Activated CD8-positive, alpha-beta T cell treated with anti-CD3 and anti-CD28 coated beads, Interleukin-2, amount 10 ng/mL, durations not matched to agents 7 days and 5 days (primary cell): ENCODE data around the gene MYH11. TPM values are rescaled to one million over a fixed set of nuclear protein-coding genes. Genes with fewer than 3 reads are reported as not detected.

Experiments used
- ATAC-seq: fragments of 150-1000 bp; cut with Tn5 transposase; one replicate; pipeline ENCODE4 v1.10.0; 2021; ENCODE audit warnings: moderate library complexity
- CTCF ChIA-PET: fragments of 350-600 bp; sonication (Branson Sonifier 250); formaldehyde crosslinking; loops from one replicate; lab custom pipeline; 2021; ENCODE audit warnings: antibody characterized with exemption; lab: Charles Lee
- POLR2A ChIA-PET: fragments of 350-600 bp; sonication (Branson Sonifier 250); formaldehyde crosslinking; loops from one replicate; lab custom pipeline; 2021; ENCODE audit warnings: antibody characterized with exemption; lab: Charles Lee
- DNase-seq: peaks from one replicate; pipeline ENCODE4 v3.0.0-alpha.2; 2020
- H3K27ac Mint-ChIP-seq: one replicate; pipeline ENCODE4 v1.8.0; 2021; ENCODE audit warnings: mild to moderate bottlenecking, mixed read lengths
- H3K27me3 Mint-ChIP-seq: one replicate; pipeline ENCODE4 v1.8.0; 2021; ENCODE audit warnings: low read depth, mixed read lengths
- H3K36me3 Mint-ChIP-seq: one replicate; pipeline ENCODE4 v1.8.0; 2021; ENCODE audit warnings: low read depth, mixed read lengths
- H3K4me1 Mint-ChIP-seq: one replicate; pipeline ENCODE4 v1.8.0; 2021; ENCODE audit warnings: low read depth, mixed read lengths
- H3K4me3 Mint-ChIP-seq: one replicate; pipeline ENCODE4 v1.8.0; 2021; ENCODE audit warnings: mild to moderate bottlenecking, mixed read lengths
- H3K9me3 Mint-ChIP-seq: one replicate; pipeline ENCODE4 v1.8.0; 2022; ENCODE audit warnings: mixed read lengths; ENCODE audit not compliant: insufficient read depth
- total RNA-seq, 2 experiments: library from RNA; stranded (reverse); gene quantifications; one replicate each; pipeline ENCODE4 v1.2.3, GENCODE V29; 2021

MYH11 gene
- total RNA-seq, 2 experiments from 2014 or later: not detected

DNA sequence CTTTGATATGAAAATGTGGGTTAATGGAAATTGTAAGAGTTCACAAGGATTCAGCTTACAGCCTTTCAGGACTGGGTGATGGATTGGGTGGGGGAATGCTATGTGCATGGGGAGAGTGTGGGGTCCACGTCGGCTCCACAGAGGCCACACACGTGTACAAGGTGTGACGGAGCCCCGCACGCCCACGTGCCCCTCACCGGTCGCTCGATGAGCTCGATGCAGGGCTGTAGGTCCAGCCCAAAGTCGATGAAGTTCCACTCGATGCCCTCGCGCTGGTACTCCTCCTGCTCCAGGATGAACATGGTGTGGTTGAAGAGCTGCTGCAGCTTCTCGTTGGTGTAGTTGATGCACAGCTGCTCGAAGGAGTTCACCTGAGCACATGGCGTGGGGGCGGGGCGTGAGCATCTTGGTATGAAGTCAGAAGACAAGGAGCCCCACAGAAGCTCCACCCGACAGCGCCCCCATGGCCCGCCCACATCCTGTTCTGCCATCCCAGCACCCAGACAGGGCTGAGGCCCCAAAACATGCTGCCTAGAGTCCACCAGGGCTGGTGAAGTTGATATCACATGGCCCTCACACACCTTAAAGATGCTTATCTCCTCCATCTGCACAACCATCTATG, 99.1 kb downstream of the MYH11 start:
- Mint-ChIP-seq H3K27ac (no peak overlapping the region), H3K9me3 (no peaks in the 10 kb centered on the region), H3K4me3 (no peak overlapping the region), H3K27me3 (peaks cover 7% of the 10 kb centered on the region), H3K4me1 (peaks cover 9% of the 10 kb centered on the region), H3K36me3 (no peaks in the 10 kb centered on the region)
- ATAC-seq (no peak), DNase-seq (peak; percentile 56)
- ChIA-PET CTCF (interaction anchor here (0.8 kb wide), 1 partner anchor 19 kb away, joined by 3 read pairs; no protein-coding TSS in a partner anchor), POLR2A (no interaction called here)

DNA sequence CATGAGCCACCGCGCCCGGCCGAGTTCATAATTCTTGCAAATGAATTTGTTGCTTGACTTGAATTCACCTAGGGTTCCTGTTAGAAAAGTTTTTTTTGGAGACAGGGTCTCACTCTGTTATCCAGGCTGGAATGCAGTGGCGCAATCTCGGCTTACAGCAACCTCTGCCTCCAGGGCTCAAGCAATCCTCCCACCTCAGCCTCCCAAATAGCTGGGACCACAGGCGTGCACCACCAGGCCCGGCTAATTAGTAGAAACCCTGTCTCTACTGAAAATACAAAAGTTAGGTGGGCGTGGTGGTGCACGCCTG, 99.8 kb downstream of the MYH11 start:
- Mint-ChIP-seq H3K27me3 (peaks cover 3% of the 10 kb centered on the region), H3K27ac (no peak overlapping the region), H3K4me3 (no peak overlapping the region), H3K4me1 (peaks cover 9% of the 10 kb centered on the region), H3K36me3 (no peaks in the 10 kb centered on the region), H3K9me3 (no peaks in the 10 kb centered on the region)
- ChIA-PET CTCF (interaction anchor here (0.8 to 1.5 kb wide), 2 partner anchors 10 to 19 kb away, joined by 3 to 6 read pairs; no protein-coding TSS in a partner anchor), POLR2A (no interaction called here)
- ATAC-seq: no peak
- no peak for DNase-seq

DNA sequence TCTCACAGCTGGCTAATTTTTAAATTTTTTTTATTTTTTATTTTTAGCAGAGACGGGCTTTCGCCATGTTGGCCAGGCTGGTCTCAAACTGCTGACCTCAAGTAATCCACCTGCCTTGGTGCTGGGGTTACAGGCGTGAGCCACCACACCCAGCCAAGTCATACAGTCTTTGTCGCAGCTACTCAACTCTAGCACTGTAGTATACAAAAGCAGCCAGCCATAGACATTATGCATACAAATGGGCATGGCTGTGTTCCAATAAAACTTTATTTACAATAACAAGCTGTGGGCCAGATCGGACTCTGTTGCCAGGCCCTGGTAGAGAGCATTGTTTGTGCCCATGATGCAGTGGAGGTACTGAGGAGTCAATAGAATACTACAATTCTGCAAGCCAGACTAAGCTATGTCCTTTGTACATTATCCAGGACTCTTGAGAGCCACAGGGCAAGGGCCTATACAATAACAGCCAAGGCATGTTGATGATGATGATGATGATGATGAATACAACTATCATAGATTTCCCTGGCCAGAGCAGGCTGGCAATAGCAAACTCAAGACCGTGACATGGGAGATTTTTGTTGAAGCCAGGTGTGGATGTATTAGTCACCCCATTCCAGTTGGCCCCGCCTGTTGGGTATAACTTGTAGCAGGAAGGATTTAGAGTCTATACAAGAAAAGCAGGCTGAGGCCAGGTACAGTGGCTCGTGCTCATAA, 101.8 kb downstream of the MYH11 start:
- POLR2A ChIA-PET: no interaction called here
- Mint-ChIP-seq H3K4me1 (peaks cover 9% of the 10 kb centered on the region), H3K27me3 (no peaks in the 10 kb centered on the region), H3K36me3 (no peaks in the 10 kb centered on the region), H3K4me3 (no peak overlapping the region), H3K9me3 (no peaks in the 10 kb centered on the region), H3K27ac (no peak overlapping the region)
- ATAC-seq: no peak
- no peak for DNase-seq
- CTCF ChIA-PET: interaction anchor here (0.9 to 1.6 kb wide), 4 partner anchors 9 to 41 kb away, joined by 3 to 5 read pairs (median 3); no protein-coding TSS in a partner anchor

DNA sequence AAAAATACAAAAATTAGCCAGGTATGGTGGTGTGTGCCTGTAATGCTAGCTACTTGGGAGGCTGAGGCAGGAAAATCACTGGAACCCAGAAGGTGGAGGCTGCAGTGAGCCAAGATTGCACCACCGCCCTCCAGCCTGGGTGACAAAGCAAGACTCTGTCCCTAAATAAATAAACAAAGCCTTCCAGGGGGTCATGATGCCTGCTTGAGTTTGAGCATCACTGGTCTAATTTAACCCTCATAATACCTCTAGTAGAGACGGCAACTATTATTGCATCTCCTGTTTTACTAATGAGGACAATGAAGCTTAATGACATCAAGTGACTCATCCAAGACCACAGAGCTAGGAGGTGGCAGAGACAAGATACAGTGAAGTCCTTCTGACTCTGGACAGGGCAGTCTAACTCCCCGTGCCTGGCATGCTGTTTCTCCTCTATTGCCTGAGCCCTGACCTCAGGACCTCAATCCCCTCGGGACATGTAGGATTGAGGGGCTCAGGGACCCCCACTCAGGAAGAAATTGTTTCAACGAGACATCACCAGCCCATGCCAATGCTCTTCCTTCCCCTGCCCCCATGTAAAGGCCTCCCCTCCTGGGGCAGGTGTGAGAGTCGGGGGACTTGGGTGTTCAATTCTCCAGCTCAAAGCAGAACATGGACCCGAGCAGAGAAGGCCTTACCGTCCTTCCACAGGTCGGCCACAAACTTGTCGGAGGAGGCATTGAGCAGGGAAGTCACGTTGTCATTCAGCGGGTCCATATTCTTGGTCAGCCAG, 103.9 kb downstream of the MYH11 start:
- ChIA-PET CTCF (no interaction called here), POLR2A (interaction anchor here (0.6 kb wide), 1 partner anchor 54 kb away, joined by 3 read pairs; no protein-coding TSS in a partner anchor)
- Mint-ChIP-seq H3K4me1 (peaks cover 6% of the 10 kb centered on the region), H3K36me3 (no peaks in the 10 kb centered on the region), H3K27ac (no peak overlapping the region), H3K9me3 (no peaks in the 10 kb centered on the region), H3K27me3 (no peaks in the 10 kb centered on the region), H3K4me3 (no peak overlapping the region)
- ATAC-seq (no peak), DNase-seq (no peak)

DNA sequence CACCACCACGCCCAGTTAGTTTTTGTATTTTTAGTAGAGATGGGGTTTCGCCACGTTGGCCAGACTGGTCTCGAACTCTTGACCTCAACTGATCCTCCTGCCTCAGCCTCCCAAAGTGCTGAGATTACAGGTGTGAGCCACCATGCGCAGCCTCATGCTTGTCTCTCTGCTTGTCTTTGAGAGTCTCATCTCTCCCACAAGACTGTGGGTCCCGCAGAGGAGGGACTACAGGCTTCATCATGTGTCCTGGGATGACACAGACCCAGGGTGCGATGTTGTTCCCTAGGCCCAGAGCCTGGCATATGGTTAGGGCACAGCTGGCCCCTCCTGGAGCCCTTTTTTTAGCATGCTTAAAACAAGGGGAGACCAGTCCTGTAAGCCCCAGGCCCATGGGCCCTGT, 104.9 kb downstream of the MYH11 start:
- CTCF ChIA-PET: no interaction called here
- ATAC-seq: no peak
- H3K4me3 Mint-ChIP-seq: no peak overlapping the region
- no peaks in the 10 kb centered on the region for H3K27me3 Mint-ChIP-seq
- H3K4me1 Mint-ChIP-seq: no peaks in the 10 kb centered on the region
- H3K9me3 Mint-ChIP-seq: no peaks in the 10 kb centered on the region
- DNase-seq: no peak
- no peak overlapping the region for H3K27ac Mint-ChIP-seq
- POLR2A ChIA-PET: interaction anchor here (0.6 kb wide), 1 partner anchor 55 kb away, joined by 3 read pairs; no protein-coding TSS in a partner anchor
- peaks cover 3% of the 10 kb centered on the region for H3K36me3 Mint-ChIP-seq

DNA sequence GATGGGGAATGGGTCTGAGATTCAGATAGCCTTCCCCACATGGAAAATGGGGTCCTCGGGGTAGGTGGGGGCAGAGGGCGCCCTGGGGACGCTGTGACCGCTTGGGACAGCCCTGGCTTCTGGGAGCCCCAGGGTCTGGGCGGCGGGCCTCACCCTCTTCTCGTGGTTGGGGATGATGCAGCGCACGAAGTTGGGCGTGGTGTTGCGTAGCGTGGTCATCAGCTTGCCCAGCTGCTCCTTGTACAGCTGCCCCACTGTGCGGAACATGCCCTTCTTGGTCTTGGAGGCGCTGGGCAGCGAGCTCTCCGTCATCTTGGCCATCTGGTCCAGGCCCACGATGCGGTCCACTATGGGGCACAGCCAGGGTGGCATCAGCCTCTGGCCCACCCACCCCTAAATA, 106.8 kb downstream of the MYH11 start:
- Mint-ChIP-seq H3K4me1 (no peaks in the 10 kb centered on the region), H3K36me3 (peaks cover 3% of the 10 kb centered on the region), H3K9me3 (no peaks in the 10 kb centered on the region), H3K4me3 (no peak overlapping the region), H3K27ac (no peak overlapping the region), H3K27me3 (no peaks in the 10 kb centered on the region)
- no peak for DNase-seq
- POLR2A ChIA-PET: no interaction called here
- no peak for ATAC-seq
- CTCF ChIA-PET: no interaction called here

DNA sequence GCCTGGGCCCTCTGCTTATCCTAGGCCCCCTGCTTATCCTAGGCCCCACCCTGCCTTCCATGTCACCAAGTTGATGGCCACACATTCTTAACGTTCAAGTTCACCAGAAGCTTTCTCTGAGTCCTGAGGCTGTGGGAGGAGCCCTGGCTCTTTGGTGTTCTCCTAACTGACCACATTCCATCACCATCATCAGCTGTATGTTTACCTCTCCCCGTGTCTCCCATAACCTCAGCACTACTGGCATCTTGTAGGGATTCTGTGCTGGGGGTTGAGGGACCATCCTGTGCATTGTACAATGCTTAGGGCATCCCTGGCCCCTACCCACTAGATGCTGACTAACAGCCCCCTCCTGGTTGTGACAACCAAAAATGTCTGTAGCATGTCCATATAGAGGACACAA, 107.5 kb downstream of the MYH11 start:
- no peaks in the 10 kb centered on the region for H3K9me3 Mint-ChIP-seq
- no peak overlapping the region for H3K4me3 Mint-ChIP-seq
- DNase-seq (no peak), ATAC-seq (no peak)
- H3K27ac Mint-ChIP-seq: no peak overlapping the region
- peaks cover 3% of the 10 kb centered on the region for H3K36me3 Mint-ChIP-seq
- H3K4me1 Mint-ChIP-seq: no peaks in the 10 kb centered on the region
- POLR2A ChIA-PET: no interaction called here
- H3K27me3 Mint-ChIP-seq: no peaks in the 10 kb centered on the region
- CTCF ChIA-PET: no interaction called here

DNA sequence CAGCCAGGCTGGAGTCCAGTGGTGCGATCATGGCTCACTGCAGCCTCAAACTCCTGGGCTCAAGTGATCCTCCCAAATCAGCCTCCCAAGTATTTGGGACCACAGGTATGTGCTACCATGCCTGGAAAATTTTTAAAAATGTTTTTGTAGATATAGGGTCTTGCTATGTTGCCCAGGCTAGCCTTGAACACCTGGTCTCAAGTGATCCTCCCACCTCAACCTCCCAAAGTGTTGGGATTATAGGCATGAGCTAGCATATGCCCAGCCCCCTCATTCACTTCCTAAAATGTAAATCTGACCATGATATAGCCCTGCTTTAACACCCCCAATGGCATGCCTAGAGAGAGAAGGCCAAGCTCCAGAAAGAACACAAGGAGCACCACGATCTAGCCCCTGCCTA, 108.2 kb downstream of the MYH11 start:
- H3K27ac Mint-ChIP-seq: no peak overlapping the region
- no peaks in the 10 kb centered on the region for H3K27me3 Mint-ChIP-seq
- no peaks in the 10 kb centered on the region for H3K9me3 Mint-ChIP-seq
- DNase-seq (no peak), ATAC-seq (no peak)
- H3K4me3 Mint-ChIP-seq: no peak overlapping the region
- CTCF ChIA-PET: no interaction called here
- H3K36me3 Mint-ChIP-seq: peaks cover 3% of the 10 kb centered on the region
- no peaks in the 10 kb centered on the region for H3K4me1 Mint-ChIP-seq
- POLR2A ChIA-PET: no interaction called here

DNA sequence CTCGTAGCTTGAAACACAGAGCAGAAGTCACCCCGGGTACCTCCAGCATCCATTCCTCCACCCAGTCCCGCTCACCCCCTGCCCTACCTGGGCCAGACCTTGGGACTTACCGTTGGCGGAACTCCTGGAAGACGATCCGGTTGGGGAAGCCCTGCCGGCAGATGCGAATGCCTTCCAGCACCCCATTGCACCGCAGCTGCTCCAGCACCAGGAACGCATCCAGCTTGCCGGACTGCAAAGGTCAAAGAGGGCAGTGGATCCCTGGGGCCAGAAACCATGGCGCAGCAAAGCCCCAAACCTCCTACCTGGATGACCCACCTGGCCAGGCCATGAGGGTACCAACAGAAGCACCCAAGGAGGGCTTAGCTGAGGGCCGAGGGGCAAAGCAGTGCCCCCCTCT, 108.9 kb downstream of the MYH11 start:
- CTCF ChIA-PET: interaction anchor here (0.8 to 1.6 kb wide), 2 partner anchors 8 to 43 kb away, joined by 3 to 6 read pairs; no protein-coding TSS in a partner anchor
- Mint-ChIP-seq H3K9me3 (no peaks in the 10 kb centered on the region), H3K4me1 (no peaks in the 10 kb centered on the region), H3K36me3 (peaks cover 3% of the 10 kb centered on the region), H3K27ac (no peak overlapping the region), H3K4me3 (no peak overlapping the region), H3K27me3 (no peaks in the 10 kb centered on the region)
- ATAC-seq (no peak), DNase-seq (no peak)
- POLR2A ChIA-PET: no interaction called here

DNA sequence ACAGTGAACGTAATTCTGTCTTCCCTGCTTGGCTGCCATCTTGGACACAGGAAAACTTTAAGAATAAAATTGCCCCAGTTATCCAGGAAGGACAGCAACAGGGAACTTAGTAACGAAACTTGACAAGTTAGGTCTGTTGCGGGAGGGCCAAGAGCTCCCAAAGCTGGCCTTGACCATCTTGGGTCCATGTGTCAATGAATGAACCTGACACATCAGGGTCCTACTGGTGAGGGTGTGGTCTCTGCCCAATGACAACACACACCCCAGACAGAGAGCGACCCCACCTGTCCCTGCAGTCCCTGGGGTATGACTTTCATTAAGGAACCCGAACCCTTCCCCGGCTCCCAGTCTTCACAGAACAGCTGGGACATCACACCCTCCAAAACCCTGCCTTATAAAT, 110.5 kb downstream of the MYH11 start:
- H3K4me3 Mint-ChIP-seq: no peak overlapping the region
- H3K27me3 Mint-ChIP-seq: no peaks in the 10 kb centered on the region
- no peak overlapping the region for H3K27ac Mint-ChIP-seq
- no peaks in the 10 kb centered on the region for H3K4me1 Mint-ChIP-seq
- no peaks in the 10 kb centered on the region for H3K9me3 Mint-ChIP-seq
- DNase-seq (no peak), ATAC-seq (no peak)
- ChIA-PET CTCF (no interaction called here), POLR2A (no interaction called here)
- H3K36me3 Mint-ChIP-seq: peaks cover 5% of the 10 kb centered on the region

DNA sequence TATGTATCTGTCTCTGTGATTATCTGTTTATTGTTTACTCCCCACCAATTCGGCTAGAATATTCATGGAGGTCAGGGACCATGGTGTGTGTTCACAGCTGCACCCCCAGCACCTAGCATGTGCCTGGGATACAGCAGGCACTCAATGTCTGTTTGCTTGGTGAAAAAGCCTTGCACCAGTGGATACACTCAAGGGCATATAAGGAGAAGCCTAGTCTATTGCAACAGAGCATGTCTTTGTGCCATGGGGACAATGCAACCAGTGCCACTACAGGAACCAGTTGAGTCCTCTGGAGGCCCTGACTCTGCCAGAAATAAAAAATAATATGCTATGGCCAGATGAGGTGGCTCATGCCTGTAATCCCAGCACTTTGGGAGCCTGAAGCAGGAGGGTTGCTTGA, 113.2 kb downstream of the MYH11 start:
- DNase-seq (no peak), ATAC-seq (no peak)
- no peaks in the 10 kb centered on the region for H3K27me3 Mint-ChIP-seq
- H3K27ac Mint-ChIP-seq: no peak overlapping the region
- CTCF ChIA-PET: no interaction called here
- peaks cover 10% of the 10 kb centered on the region for H3K36me3 Mint-ChIP-seq
- no peaks in the 10 kb centered on the region for H3K4me1 Mint-ChIP-seq
- no peak overlapping the region for H3K4me3 Mint-ChIP-seq
- POLR2A ChIA-PET: no interaction called here
- no peaks in the 10 kb centered on the region for H3K9me3 Mint-ChIP-seq

DNA sequence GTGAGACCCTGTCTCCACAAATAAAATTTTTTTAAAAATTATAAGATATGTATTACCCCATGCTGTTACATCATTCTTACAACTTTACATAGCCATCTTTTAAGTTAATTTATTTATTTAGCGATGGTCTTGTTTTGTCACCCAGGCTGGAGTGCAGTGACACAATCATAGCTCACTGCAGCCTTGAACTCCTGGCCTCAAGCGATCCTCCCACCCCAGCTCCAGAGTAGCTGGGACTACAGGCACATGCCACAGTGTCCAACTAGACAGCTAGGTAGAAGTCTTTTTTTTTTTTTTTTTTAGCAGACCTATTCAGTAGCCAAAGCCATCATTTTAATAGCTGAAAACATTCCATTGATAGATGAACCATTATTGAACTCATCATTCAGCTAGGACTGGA, 114.1 kb downstream of the MYH11 start:
- DNase-seq: no peak
- Mint-ChIP-seq H3K4me3 (no peak overlapping the region), H3K36me3 (peaks cover 10% of the 10 kb centered on the region), H3K27ac (no peak overlapping the region), H3K9me3 (no peaks in the 10 kb centered on the region), H3K27me3 (no peaks in the 10 kb centered on the region), H3K4me1 (no peaks in the 10 kb centered on the region)
- ChIA-PET POLR2A (no interaction called here), CTCF (no interaction called here)
- ATAC-seq: no peak
